ENCODE measurements around the gene KRTAP10-3.
"Not testable (repeated sequence)": the region's sequence is repeated elsewhere in the genome, so short reads cannot be mapped to it uniquely, and the experiment has no call there.

The KRTAP10-3 gene

DNA sequence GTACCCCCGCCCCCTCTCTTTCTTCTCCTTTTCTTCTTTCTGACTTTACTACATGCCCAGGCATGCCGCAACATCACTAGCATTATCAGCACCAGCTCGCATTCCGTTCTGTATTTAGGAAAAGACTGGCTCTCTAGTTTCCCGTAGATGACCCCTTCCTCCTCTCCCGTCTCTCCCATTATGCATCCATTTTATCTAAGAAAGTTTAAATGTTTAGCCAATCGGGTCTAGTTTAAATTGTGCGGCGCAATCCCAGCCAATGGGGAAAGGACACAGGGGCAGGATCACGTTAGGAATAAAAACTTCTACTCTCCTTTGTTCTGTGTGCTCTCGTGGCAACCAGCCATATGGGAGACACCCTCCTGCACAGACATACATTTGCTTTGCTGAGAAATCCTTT, 39.5 kb upstream of the KRTAP10-3 start:
- Histone ChIP-seq H3K27ac (ENCODE audit: low read length) (no peak overlapping the region), H3K9ac (ENCODE audit: low read length in 2 of 2) (no peak overlapping the region), H3K9me3 (ENCODE audit: control insufficient read depth in 2 of 2, low read length in 2 of 2) (peaks cover 0 to 2% of the 10 kb centered on the region in 2 donors), H3K36me3 (ENCODE audit: control insufficient read depth in 2 of 2, insufficient read depth in 2 of 2, low read length in 2 of 2) (no peaks in the 10 kb centered on the region), H3K4me3 (ENCODE audit: low read length in 2 of 2) (no peak overlapping the region), H3K4me1 (ENCODE audit: control insufficient read depth, insufficient read depth, low read length) (no peaks in the 10 kb centered on the region), H3K27me3 (ENCODE audit: control insufficient read depth in 1 of 2, insufficient read depth in 2 of 2, low read length in 2 of 2) (peaks cover 5 to 12% of the 10 kb centered on the region in 2 donors)

GRCh38 chr21:44596068-44596725, 37.6 kb upstream of the KRTAP10-3 start:
- H3K4me1 ChIP-seq (ENCODE audit: control insufficient read depth, insufficient read depth, low read length): no peaks in the 10 kb centered on the region
- H3K27ac ChIP-seq (ENCODE audit: low read length): no peak overlapping the region
- no peaks in the 10 kb centered on the region for H3K36me3 ChIP-seq (ENCODE audit: control insufficient read depth in 2 of 2, insufficient read depth in 2 of 2, low read length in 2 of 2)
- H3K9ac ChIP-seq (ENCODE audit: low read length in 2 of 2): no peak overlapping the region
- H3K4me3 ChIP-seq (ENCODE audit: low read length in 2 of 2): no peak overlapping the region
- H3K9me3 ChIP-seq (ENCODE audit: control insufficient read depth in 2 of 2, low read length in 2 of 2): peaks cover 0 to 2% of the 10 kb centered on the region in 2 donors
- peaks cover 3 to 14% of the 10 kb centered on the region in 2 donors for H3K27me3 ChIP-seq (ENCODE audit: control insufficient read depth in 1 of 2, insufficient read depth in 2 of 2, low read length in 2 of 2)

DNA sequence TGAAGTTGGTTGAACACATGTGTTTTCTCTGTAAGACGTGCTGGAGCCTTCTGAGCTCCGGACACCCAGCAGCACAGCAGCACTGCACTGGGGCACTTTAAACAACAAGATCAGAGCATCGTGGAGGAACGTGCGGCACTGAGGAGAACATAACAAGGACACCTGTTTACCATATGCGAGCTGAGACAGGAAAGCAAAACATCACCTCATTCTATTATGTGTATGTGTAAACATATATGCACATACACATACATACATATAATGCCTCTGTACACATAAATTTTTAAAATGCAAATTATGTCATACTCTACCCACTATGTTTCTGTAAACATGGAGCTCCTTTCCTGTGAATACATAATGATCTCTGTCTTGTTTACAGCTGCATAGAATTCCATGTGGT, 36.9 kb upstream of the KRTAP10-3 start:
- no peaks in the 10 kb centered on the region for H3K4me1 ChIP-seq (ENCODE audit: control insufficient read depth, insufficient read depth, low read length)
- no peak overlapping the region for H3K4me3 ChIP-seq (ENCODE audit: low read length in 2 of 2)
- no peaks in the 10 kb centered on the region for H3K36me3 ChIP-seq (ENCODE audit: control insufficient read depth in 2 of 2, insufficient read depth in 2 of 2, low read length in 2 of 2)
- H3K9ac ChIP-seq (ENCODE audit: low read length in 2 of 2): no peak overlapping the region
- H3K27ac ChIP-seq (ENCODE audit: low read length): no peak overlapping the region
- peaks cover 0 to 2% of the 10 kb centered on the region in 2 donors for H3K9me3 ChIP-seq (ENCODE audit: control insufficient read depth in 2 of 2, low read length in 2 of 2)
- H3K27me3 ChIP-seq (ENCODE audit: control insufficient read depth in 1 of 2, insufficient read depth in 2 of 2, low read length in 2 of 2): peaks cover 3 to 14% of the 10 kb centered on the region in 2 donors

GRCh38 chr21:44594406-44594916, 35.9 kb upstream of the KRTAP10-3 start:
- Histone ChIP-seq H3K36me3 (ENCODE audit: control insufficient read depth in 2 of 2, insufficient read depth in 2 of 2, low read length in 2 of 2) (no peaks in the 10 kb centered on the region), H3K4me3 (ENCODE audit: low read length in 2 of 2) (no peak overlapping the region), H3K9me3 (ENCODE audit: control insufficient read depth in 2 of 2, low read length in 2 of 2) (peaks cover 0 to 2% of the 10 kb centered on the region in 2 donors), H3K27me3 (ENCODE audit: control insufficient read depth in 1 of 2, insufficient read depth in 2 of 2, low read length in 2 of 2) (peaks cover 8 to 14% of the 10 kb centered on the region in 2 donors), H3K27ac (ENCODE audit: low read length) (no peak overlapping the region), H3K9ac (ENCODE audit: low read length in 2 of 2) (no peak overlapping the region), H3K4me1 (ENCODE audit: control insufficient read depth, insufficient read depth, low read length) (no peaks in the 10 kb centered on the region)

- H3K27me3 ChIP-seq (ENCODE audit: control insufficient read depth in 1 of 2, insufficient read depth in 2 of 2, low read length in 2 of 2): peaks cover 9 to 15% of the 10 kb centered on the region in 2 donors
- no peaks in the 10 kb centered on the region for H3K36me3 ChIP-seq (ENCODE audit: control insufficient read depth in 2 of 2, insufficient read depth in 2 of 2, low read length in 2 of 2)
- H3K4me3 ChIP-seq (ENCODE audit: low read length in 2 of 2): no peak overlapping the region
- H3K9ac ChIP-seq (ENCODE audit: low read length in 2 of 2): no peak overlapping the region
- H3K4me1 ChIP-seq (ENCODE audit: control insufficient read depth, insufficient read depth, low read length): no peaks in the 10 kb centered on the region
- no peak overlapping the region for H3K27ac ChIP-seq (ENCODE audit: low read length)
- peaks cover 0 to 2% of the 10 kb centered on the region in 2 donors for H3K9me3 ChIP-seq (ENCODE audit: control insufficient read depth in 2 of 2, low read length in 2 of 2)
These were observed 35.2 kb upstream of the KRTAP10-3 start for GRCh38 chr21:44593598-44594405.

- Histone ChIP-seq H3K9me3 (ENCODE audit: control insufficient read depth in 2 of 2, low read length in 2 of 2) (no peaks in the 10 kb centered on the region), H3K36me3 (ENCODE audit: control insufficient read depth in 2 of 2, insufficient read depth in 2 of 2, low read length in 2 of 2) (no peaks in the 10 kb centered on the region), H3K4me3 (ENCODE audit: low read length in 2 of 2) (no peak within 1 kb of the TSS), H3K9ac (ENCODE audit: low read length in 2 of 2) (no peak within 1 kb of the TSS), H3K27ac (ENCODE audit: low read length) (no peak within 1 kb of the TSS), H3K4me1 (ENCODE audit: control insufficient read depth, insufficient read depth, low read length) (no peaks in the 10 kb centered on the region), H3K27me3 (ENCODE audit: control insufficient read depth in 1 of 2, insufficient read depth in 2 of 2, low read length in 2 of 2) (peaks cover 9 to 15% of the 10 kb centered on the region in 2 donors)
These were observed 34.1 kb upstream of the KRTAP10-3 start, which contains the start of gene KRTAP10-6 for GRCh38 chr21:44592446-44593311. Gene KRTAP10-6 (minus strand): TSS chr21:44592505. CDS start chr21:44592484, 21 bp downstream.

- H3K27me3 ChIP-seq (ENCODE audit: control insufficient read depth in 1 of 2, insufficient read depth in 2 of 2, low read length in 2 of 2): peaks cover 9 to 15% of the 10 kb centered on the region in 2 donors
- H3K9me3 ChIP-seq (ENCODE audit: control insufficient read depth in 2 of 2, low read length in 2 of 2); H3K9ac ChIP-seq (ENCODE audit: low read length in 2 of 2); H3K27ac ChIP-seq (ENCODE audit: low read length); H3K4me1 ChIP-seq (ENCODE audit: control insufficient read depth, insufficient read depth, low read length); H3K36me3 ChIP-seq (ENCODE audit: control insufficient read depth in 2 of 2, insufficient read depth in 2 of 2, low read length in 2 of 2); H3K4me3 ChIP-seq (ENCODE audit: low read length in 2 of 2): not testable (repeated sequence)
These were observed 33.2 kb upstream of the KRTAP10-3 start for GRCh38 chr21:44591801-44592130.

DNA sequence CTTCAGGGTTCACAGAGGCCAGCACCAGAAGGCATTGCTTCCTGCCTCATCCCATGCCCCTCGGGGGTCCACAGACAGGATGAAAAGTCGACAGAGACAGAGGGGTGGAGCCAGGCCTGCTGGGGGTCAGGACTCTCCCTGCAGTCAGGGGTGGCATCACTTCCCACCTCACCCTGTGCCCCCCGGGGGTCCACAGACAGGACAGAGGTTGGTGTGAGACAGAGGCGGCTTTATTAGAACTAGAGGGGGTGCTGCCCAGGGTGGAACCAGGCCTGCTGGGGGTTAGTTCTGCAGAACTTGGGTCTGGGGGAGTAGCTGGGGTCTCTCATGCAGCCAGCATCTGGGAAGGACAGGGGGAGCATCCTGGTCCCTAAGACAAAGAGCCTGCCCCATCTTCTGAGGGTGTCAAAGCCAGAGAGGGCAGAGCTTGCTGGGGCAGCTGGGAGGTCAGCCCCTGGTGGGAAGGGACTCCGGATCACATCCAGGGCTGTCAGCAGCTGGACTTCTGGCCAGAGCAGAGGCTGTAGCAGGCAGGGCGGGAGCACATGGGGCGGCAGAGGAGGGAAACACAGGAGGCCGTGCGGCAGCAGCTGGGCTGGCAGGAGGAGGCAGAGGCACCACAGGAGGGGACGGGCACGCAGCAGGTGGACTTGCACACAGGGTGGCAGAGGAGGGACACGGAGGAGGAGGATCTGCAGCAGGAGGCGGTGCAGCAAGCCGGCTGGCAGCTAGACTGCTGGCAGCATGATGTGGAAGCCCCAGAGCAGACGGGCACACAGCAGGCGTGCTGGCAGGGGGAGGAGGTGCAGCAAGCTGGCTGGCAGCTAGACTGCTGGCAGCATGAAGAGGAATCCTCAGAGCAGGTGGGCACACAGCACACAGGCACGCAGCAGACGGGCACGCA, 32.6 kb upstream of the KRTAP10-3 start:
- H3K4me1 ChIP-seq (ENCODE audit: control insufficient read depth, insufficient read depth, low read length); H3K9ac ChIP-seq (ENCODE audit: low read length in 2 of 2); H3K27ac ChIP-seq (ENCODE audit: low read length); H3K4me3 ChIP-seq (ENCODE audit: low read length in 2 of 2); H3K9me3 ChIP-seq (ENCODE audit: control insufficient read depth in 2 of 2, low read length in 2 of 2); H3K36me3 ChIP-seq (ENCODE audit: control insufficient read depth in 2 of 2, insufficient read depth in 2 of 2, low read length in 2 of 2): not testable (repeated sequence)
- peaks cover 10 to 15% of the 10 kb centered on the region in 2 donors for H3K27me3 ChIP-seq (ENCODE audit: control insufficient read depth in 1 of 2, insufficient read depth in 2 of 2, low read length in 2 of 2)

DNA sequence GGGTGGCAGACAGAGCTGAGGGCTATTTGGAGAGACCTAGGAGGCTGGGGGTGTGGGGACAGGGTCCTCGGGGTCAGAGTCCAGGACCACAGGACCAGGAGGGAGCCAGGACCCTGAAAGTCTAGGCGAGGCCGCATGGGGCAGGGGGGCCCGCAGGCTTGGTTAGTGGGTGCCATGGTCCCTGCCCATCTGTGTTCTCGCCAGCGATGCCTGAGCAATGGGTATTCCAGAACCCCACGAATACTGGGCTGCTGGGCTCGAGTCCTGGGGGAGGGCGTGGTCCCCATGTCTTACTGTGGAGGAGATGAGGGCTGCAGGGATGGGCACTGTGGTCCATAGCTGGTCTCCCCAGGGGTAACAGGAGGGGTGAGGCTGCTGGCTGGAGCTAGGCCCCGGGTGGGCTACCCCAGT, 31.7 kb upstream of the KRTAP10-3 start:
- no peak overlapping the region for H3K27ac ChIP-seq (ENCODE audit: low read length)
- peaks cover 0 to 2% of the 10 kb centered on the region in 2 donors for H3K9me3 ChIP-seq (ENCODE audit: control insufficient read depth in 2 of 2, low read length in 2 of 2)
- H3K4me3 ChIP-seq (ENCODE audit: low read length in 2 of 2): no peak overlapping the region
- no peaks in the 10 kb centered on the region for H3K36me3 ChIP-seq (ENCODE audit: control insufficient read depth in 2 of 2, insufficient read depth in 2 of 2, low read length in 2 of 2)
- peaks cover 14 to 17% of the 10 kb centered on the region in 2 donors for H3K27me3 ChIP-seq (ENCODE audit: control insufficient read depth in 1 of 2, insufficient read depth in 2 of 2, low read length in 2 of 2)
- no peak overlapping the region for H3K9ac ChIP-seq (ENCODE audit: low read length in 2 of 2)
- H3K4me1 ChIP-seq (ENCODE audit: control insufficient read depth, insufficient read depth, low read length): no peaks in the 10 kb centered on the region

All from stomach smooth muscle (tissue), 2 donors.